Iris pigment epithelial cell (primary cell): Measurements from ENCODE around the gene TFEC.
"Not testable (repeated sequence)": the region's sequence is repeated elsewhere in the genome, so short reads cannot be mapped to it uniquely, and the experiment has no call there.

Source experiments
- DNase-seq: peaks from one replicate; pipeline ENCODE4 v3.0.0-alpha.2; 2011; ENCODE audit warnings: low read depth

TFEC gene

GRCh38 chr7:116030651-116031276, at the start of gene TFEC:
TSS of gene TFEC (minus strand) at chr7:116030763. CDS start at chr7:115984441, 46,322 bp downstream.
- DNase-seq, result peak; percentile 40

GRCh38 chr7:116075351-116076145, 45.0 kb upstream of the TFEC start:
- peak; percentile 10 for DNase-seq

- DNase-seq, result no peak
Measured at GRCh38 chr7:116071629-116072028, 41.1 kb upstream of the TFEC start.

DNA sequence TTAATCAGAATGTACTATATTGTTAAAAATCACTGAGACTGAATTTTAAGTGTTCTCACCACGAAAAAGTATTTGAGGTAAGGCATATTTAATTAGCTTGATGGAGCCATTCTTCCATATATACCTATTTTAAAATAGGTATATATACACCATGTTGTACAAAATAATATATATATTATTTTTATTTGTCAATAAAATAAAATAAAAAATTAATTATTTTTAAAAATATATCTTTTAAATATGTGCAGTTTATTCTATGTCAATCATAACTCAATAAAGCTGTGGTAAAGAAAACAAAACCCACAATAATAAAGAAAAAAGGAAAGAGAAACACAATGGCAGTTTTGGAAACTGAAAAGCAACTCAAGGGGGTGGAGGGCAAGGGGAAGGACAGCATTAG, 33.6 kb upstream of the TFEC start:
- DNase-seq, result no peak

DNA sequence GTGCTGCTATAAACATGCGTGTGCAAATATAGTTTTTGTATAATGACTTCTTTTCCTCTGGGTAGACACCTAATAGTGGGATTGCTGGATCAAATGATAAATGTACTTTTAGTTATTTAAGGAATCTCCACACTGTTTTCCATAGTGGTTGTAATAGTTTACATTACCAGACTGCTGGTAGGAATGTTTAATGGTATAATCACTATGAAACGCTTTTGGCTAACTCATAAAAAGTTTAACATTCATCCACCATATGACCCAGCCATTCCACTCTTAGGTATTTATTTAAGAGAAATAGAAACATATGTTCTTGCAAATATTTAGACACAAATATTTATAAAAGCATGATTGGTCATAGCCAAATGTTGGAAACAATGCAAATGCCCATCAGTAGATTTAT, 32.1 kb upstream of the TFEC start:
- DNase-seq, result no peak

GRCh38 chr7:116052006-116052405, 21.4 kb upstream of the TFEC start:
- DNase-seq, result peak; percentile 29

DNA sequence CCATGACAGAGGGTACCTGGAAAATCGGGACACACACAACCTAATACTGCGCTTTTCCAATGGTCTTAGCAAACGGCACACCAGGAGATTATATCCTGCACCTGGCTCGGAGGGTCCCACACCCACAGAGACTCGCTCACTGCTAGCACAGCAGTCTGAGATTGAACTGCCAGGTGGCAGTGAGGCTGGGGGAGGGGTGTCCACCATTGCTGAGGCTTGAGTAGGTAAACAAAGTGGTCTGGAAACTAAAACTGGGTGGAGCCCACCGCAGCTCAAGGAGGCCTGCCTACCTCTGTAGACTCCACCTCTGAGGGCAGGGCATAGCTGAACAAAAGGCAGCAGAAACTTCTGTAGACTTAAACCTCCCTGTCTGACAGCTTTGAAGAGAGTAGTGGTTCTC, 16.7 kb upstream of the TFEC start:
- DNase-seq, result not testable (repeated sequence)

DNA sequence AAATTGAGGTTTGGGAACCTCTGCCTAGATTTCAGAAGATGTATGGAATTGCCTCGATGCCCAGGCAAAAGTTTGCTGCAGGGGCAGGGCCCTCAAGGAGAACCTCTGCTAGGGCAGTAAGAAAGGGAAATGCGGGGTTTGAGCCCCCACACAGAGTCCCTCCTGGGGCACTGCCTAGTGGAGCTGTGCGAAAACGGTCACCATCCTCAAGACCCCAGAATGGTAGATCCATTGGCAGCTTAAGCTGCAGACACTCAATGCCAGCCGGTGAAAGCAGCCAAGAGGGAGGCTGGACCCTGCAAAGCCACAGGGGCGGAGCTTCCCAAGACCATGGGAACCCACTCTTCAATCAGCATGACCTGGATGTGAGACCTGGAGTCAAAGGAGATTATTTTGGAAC, 15.0 kb upstream of the TFEC start:
- DNase-seq, result no peak

DNA sequence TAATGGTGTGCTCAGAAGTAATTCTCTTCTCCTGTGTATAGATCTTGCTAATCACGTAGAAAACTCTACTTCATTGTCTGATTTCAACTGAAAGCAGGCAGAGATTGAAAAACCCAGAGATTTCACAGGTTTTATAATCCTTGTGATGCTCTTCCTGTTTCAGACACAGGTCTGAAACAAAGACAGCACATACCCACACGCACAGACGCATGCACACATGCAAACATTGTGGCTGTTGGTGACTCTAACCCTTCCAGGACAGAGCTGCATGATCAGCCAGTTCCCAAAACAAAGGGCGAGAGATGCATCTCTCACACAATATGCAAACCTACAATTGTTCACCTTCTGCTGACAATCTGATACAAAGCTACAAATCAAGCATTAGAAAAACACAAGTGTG, 11.1 kb upstream of the TFEC start:
- no peak for DNase-seq

DNA sequence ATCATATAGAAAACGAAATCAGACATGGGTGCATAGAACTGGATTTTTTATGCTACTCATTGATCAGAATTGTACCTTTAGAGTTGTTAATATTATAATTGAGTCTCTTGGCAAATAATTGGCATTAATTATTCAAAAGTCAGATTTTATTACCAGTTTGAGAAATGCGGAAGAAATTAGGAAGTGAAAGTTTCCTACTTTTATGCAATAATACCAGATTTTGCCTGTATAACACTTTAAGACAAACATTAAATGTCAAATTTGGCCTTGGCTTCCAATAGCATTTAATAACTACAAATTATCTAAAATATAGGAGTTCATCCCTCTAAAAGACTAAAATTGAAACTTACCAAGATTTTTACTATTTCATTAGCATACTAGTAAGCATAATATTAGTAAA, 6.8 kb upstream of the TFEC start:
- DNase-seq, result no peak

DNA sequence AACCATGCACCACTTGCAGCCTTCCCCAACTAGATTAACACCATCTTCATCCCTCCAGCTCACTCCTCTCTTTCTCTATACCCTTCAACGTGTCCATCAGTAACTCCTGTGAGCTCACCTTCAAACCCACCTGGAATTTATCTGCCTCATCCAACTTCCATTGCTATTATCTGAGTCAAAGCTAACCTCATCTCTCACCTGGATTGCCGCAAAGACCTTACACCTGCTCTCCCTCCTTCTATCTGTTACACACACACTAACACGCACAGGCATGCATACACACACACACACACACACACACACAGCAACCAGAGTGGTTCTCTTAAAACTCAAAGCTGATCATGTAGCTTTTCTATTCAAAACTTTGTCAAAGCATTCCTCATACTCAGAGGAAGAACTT, 3.8 kb upstream of the TFEC start:
- DNase-seq, result no peak

DNA sequence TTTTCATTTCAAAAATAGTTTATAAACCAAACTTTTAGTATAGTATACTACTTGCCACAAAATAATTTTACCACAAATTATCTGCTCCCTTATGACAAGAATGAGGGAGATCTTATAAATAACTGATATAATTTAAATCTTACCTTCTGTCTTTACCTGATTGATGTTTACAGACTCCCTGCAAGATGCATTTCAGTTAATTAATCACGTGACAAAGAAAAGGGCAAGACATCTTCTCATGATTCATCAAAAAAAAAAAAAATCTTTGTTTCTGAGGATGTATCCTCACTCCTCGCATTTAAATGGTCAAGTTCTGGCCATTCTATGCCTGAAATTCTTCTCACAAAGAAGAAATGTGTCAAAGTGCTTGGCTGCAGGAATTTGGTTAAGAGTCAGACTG, 2.3 kb upstream of the TFEC start:
- DNase-seq, result no peak

GRCh38 chr7:116028787-116029186, 1.8 kb downstream of the TFEC start:
- DNase-seq, result no peak

GRCh38 chr7:116027786-116028185, 2.8 kb downstream of the TFEC start:
- no peak for DNase-seq

DNA sequence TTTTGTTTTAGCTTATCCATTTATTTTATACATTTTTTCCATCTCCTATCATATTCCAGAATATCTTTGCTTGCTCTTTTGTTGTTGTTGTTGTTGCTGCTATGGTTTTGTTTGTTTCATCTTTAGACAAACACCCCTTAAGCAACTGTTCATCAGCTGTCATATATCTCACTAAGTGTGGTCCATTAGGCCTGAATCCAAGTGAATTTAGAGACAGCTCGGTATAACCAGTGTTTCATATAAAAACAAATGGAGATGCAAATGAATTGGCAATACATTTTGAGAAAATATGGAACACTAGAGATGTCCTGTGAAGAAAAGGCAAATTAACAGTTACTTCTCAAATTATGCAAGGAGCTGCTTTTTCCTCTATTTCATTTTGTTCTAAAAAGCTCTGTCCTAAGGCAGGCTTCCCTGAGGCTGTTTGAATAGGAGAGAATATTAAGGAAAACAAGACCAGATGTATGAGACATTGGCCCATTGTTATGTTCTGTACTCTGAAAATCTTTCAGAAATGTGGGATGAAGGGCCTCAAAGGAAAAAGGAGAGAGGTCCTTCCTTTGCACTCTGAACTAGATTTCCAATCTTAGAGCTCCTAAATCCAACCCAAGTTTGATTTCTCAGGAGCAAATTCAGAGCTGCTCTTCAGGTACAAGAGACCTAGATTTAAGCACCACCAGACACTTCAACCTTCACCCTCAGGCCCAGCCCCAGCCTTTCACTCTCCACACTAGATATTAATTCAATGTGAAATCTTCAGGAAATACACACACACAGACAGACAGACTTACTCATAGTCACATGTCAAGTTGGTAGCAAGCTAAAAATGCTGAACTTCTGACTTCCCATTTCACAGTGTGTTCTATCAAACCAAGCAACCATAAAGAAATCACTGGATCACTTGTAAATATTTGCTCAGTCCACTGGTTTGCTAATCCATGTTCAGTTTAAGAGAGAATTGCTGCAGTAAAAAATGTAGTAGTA, 5.4 kb downstream of the TFEC start:
- peak; percentile 66 for DNase-seq

DNA sequence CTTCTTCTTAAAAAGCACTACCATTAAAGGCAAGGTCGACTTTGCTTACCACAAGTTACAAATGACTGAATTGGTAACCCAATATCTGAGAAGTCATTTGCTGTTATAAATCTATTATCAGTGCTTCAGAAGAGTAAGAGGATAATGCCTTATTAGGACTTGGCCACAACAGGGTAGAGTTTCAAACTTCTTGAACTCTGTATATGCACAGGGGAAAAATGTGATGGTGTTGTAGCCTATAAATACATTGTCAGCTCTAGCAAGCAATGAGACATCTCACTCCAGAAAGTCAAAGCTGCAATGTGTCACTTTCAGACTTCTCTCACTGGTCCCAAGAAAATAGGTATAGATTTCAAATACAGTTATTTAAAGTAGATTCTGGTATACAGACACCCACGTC, 9.3 kb downstream of the TFEC start:
- no peak for DNase-seq

- DNase-seq, result no peak
Measured at GRCh38 chr7:116018731-116019130, 11.8 kb downstream of the TFEC start.

- no peak for DNase-seq
Measured at GRCh38 chr7:116013675-116014074, 16.9 kb downstream of the TFEC start.

DNA sequence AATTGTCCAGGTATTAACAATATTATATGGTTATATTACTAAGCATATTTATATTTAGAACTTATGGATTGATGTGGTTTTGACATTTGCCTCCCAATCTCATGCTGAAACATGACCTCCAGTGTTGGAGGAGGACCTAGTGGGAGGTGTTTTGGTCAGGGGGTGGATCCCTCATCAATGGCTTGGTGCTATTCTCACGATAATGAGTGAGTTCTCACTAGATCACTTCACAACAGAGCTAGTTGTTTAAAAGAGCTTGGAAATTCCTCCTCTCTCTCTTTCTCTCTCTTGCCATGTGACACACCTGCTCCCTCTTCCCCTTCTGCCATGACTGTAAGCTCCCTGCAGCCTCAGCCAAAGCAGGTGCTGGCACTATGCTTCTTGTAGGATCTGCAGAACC, 19.0 kb downstream of the TFEC start:
- no peak for DNase-seq

DNA sequence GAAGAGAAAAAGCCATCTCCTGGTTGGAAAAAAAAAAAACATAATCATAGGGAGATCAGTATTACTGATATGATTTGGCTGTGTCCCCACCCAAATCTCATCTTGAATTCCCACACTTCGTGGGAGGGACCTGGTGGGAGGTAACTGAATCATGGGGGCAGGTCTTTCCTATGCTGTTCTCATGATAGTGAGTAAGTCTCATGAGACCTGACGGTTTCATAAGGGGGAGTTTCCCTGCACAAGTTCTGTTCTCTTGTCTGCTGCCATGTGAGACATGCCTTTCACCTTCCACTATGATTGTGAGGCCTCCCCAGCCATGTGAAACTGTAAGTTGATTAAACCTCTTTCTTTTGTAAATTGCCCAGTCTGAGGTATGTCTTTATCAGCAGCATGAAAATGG, 25.8 kb downstream of the TFEC start:
- not testable (repeated sequence) for DNase-seq

DNA sequence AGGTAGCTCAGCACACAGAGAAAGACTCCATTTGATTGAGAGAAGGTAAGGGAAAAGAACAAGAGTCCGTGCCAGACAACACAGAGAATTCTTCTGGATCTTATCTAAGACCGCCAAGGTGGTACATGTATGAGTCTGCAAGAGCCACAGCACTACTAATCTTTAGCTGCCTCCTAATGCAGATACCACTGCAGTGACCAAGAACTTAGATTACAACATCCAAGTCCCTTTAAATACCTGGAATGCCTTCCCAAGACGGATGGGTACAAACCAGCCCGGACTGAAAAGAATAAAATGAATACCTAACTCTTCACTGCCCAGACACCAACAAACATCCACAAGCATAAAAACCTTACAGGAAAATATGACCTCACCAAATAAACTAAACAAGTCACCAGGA, 33.3 kb downstream of the TFEC start:
- DNase-seq, result no peak

GRCh38 chr7:115995701-115996100, 34.9 kb downstream of the TFEC start:
- DNase-seq, result no peak

DNA sequence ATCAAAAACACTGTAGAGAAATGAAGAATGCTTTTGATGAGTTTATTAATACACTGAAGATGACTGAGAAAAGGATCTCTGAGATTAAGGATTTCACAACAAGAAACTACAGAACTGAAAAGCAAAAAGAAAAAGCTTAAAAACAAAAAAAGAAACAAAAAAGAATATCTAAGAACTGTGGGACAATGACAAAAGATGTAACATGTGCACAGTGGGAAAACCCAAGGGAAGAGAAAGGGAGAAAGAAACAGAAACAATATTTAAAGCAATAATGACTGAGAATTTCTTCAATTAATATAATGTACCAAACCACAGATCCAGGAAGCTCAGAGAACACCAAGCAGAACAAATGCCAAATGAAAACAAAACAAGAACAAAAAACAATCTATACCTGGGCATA, 42.2 kb downstream of the TFEC start:
- DNase-seq, result no peak
